ENCODE results near the gene OVOL2.
"Not testable (repeated sequence)": the region's sequence is repeated elsewhere in the genome, so short reads cannot be mapped to it uniquely, and the experiment has no call there.

The OVOL2 gene

GRCh38 chr20:18056174-18057100 is 1.3 kb downstream of the OVOL2 start:
- no peak for DNase-seq

GRCh38 chr20:18055261-18055660 is 2.5 kb downstream of the OVOL2 start:
- no peak for DNase-seq

GRCh38 chr20:18052856-18053255 is 4.9 kb downstream of the OVOL2 start:
- no peak for DNase-seq

GRCh38 chr20:18050628-18051027 is 7.1 kb downstream of the OVOL2 start:
- no peak for DNase-seq

- DNase-seq: no peak
These were observed 9.5 kb downstream of the OVOL2 start for GRCh38 chr20:18048176-18048575.

- DNase-seq: no peak
These were observed 11.2 kb downstream of the OVOL2 start for GRCh38 chr20:18046535-18046934.

- DNase-seq: no peak
These were observed 15.5 kb downstream of the OVOL2 start for GRCh38 chr20:18042229-18042628.

GRCh38 chr20:18041462-18041861 is 16.3 kb downstream of the OVOL2 start:
- no peak for DNase-seq

- DNase-seq: no peak
These were observed 18.7 kb downstream of the OVOL2 start for GRCh38 chr20:18039063-18039462.

- DNase-seq: no peak
These were observed 23.7 kb downstream of the OVOL2 start for GRCh38 chr20:18034039-18034438.

GRCh38 chr20:18032977-18033892 is 24.5 kb downstream of the OVOL2 start:
- DNase-seq: no peak

GRCh38 chr20:18031888-18032509 is 25.7 kb downstream of the OVOL2 start:
- DNase-seq: no peak

- DNase-seq: no peak
These were observed 26.7 kb downstream of the OVOL2 start for GRCh38 chr20:18031050-18031449.

GRCh38 chr20:18030020-18030419 is 27.7 kb downstream of the OVOL2 start:
- no peak for DNase-seq

- DNase-seq: not testable (repeated sequence)
These were observed 30.7 kb downstream of the OVOL2 start for GRCh38 chr20:18027011-18027410.

- DNase-seq: no peak
These were observed 33.0 kb downstream of the OVOL2 start for GRCh38 chr20:18024606-18025127.

GRCh38 chr20:18020931-18021330 is 36.8 kb downstream of the OVOL2 start:
- no peak for DNase-seq

- DNase-seq: peak; percentile 12 to 15
These were observed 38.6 kb downstream of the OVOL2 start for GRCh38 chr20:18019068-18019467.

GRCh38 chr20:18018100-18018499 is 39.6 kb downstream of the OVOL2 start:
- DNase-seq: no peak

GRCh38 chr20:18016772-18017171 is 40.9 kb downstream of the OVOL2 start:
- no peak for DNase-seq

GRCh38 chr20:18014411-18014810 is 43.3 kb downstream of the OVOL2 start:
- no peak for DNase-seq

GRCh38 chr20:18012901-18013300 is 44.8 kb downstream of the OVOL2 start:
- no peak for DNase-seq
